ENCODE results near the gene RWDD1. TPM values are rescaled to one million over a fixed set of nuclear protein-coding genes. Genes with fewer than 3 reads are reported as not detected.

RWDD1 gene
- total and polyA plus RNA-seq, 8 donors: 8.7 to 98.1 (median 47.6) TPM

- intact Hi-C loops (cut with DNase I; ENCODE audit: low total_unique reads): no loop called here
- Histone ChIP-seq H3K4me3 (no peak overlapping the region), H3K27ac (no peak overlapping the region), H3K9me3 (no peaks in the 10 kb centered on the region), H3K27me3 (peaks cover 0 to 4% (median 0%) of the 10 kb centered on the region in 3 donors), H3K4me1 (peaks cover 0 to 18% (median 2%) of the 10 kb centered on the region in 4 donors), H3K36me3 (no peaks in the 10 kb centered on the region)
- 70 to 88% (median 85%) methylated on average over 2 of the region's 2 CpGs for WGBS, 5 donors
- TF ChIP-seq CTCF (IDR thresholded peaks at IDR 0.05) (no peak), POLR2AphosphoS5 (IDR thresholded peaks at IDR 0.05) (no peak), EP300 (IDR thresholded peaks at IDR 0.05) (no peak), POLR2A (IDR thresholded peaks at IDR 0.05) (no peak)
- no peak for DNase-seq
These were observed 11.2 kb upstream of the RWDD1 start for GRCh38 chr6:116560130-116560529.

- TF ChIP-seq POLR2AphosphoS5 (IDR thresholded peaks at IDR 0.05) (no peak), CTCF (IDR thresholded peaks at IDR 0.05) (peak in 5 of 7 experiments; percentile 68 to 95 (median 90))
- Histone ChIP-seq H3K4me3 (peak overlapping the region in 1 of 4 donors; percentile 11), H3K4me1 (peaks cover 0 to 18% (median 4%) of the 10 kb centered on the region in 4 donors), H3K27ac (no peak overlapping the region), H3K9me3 (no peaks in the 10 kb centered on the region), H3K36me3 (no peaks in the 10 kb centered on the region), H3K27me3 (peaks cover 0 to 4% (median 0%) of the 10 kb centered on the region in 3 donors)
- 44 to 54% (median 49%) methylated on average over 9 of the region's 9 CpGs for WGBS, 5 donors
- DNase-seq: peak; percentile 78 to 90
- intact Hi-C loops (cut with DNase I; ENCODE audit: low total_unique reads): no loop called here
These were observed 9.8 kb upstream of the RWDD1 start for GRCh38 chr6:116561377-116562018.

- Histone ChIP-seq H3K9me3 (no peaks in the 10 kb centered on the region), H3K27ac (no peak overlapping the region), H3K36me3 (no peaks in the 10 kb centered on the region), H3K4me3 (no peak overlapping the region), H3K4me1 (peaks cover 0 to 18% (median 4%) of the 10 kb centered on the region in 4 donors), H3K27me3 (peaks cover 0 to 4% (median 0%) of the 10 kb centered on the region in 3 donors)
- no peak for DNase-seq
- TF ChIP-seq POLR2A (IDR thresholded peaks at IDR 0.05): no peak
- 85 to 92% (median 88%) methylated on average over 4 of the region's 4 CpGs for WGBS, 5 donors
- intact Hi-C loops (cut with DNase I; ENCODE audit: low total_unique reads): no loop called here
These were observed 9.3 kb upstream of the RWDD1 start for GRCh38 chr6:116562019-116562403.

- Histone ChIP-seq H3K4me1 (peaks cover 0 to 18% (median 4%) of the 10 kb centered on the region in 4 donors), H3K27ac (no peak overlapping the region), H3K27me3 (peaks cover 0 to 4% (median 0%) of the 10 kb centered on the region in 3 donors), H3K9me3 (no peaks in the 10 kb centered on the region), H3K36me3 (no peaks in the 10 kb centered on the region), H3K4me3 (no peak overlapping the region)
- intact Hi-C loops (cut with DNase I; ENCODE audit: low total_unique reads): no loop called here
- 21 to 41% (median 32%) methylated on average over 3 of the region's 3 CpGs for WGBS, 5 donors
- no peak for TF ChIP-seq EP300 (IDR thresholded peaks at IDR 0.05)
- TF ChIP-seq POLR2AphosphoS5 (IDR thresholded peaks at IDR 0.05): no peak
- TF ChIP-seq POLR2A (IDR thresholded peaks at IDR 0.05): no peak
- no peak for TF ChIP-seq CTCF (IDR thresholded peaks at IDR 0.05)
- DNase-seq: peak in 1 of 2 donors; percentile 54
These were observed 8.7 kb upstream of the RWDD1 start for GRCh38 chr6:116562614-116563013.

- WGBS, 5 donors: 88 to 96% (median 92%) methylated on average over 9 of the region's 9 CpGs
- no peaks in the 10 kb centered on the region for H3K9me3 ChIP-seq
- H3K4me3 ChIP-seq: no peak overlapping the region
- TF ChIP-seq POLR2AphosphoS5 (IDR thresholded peaks at IDR 0.05) (no peak), EP300 (IDR thresholded peaks at IDR 0.05) (no peak), POLR2A (IDR thresholded peaks at IDR 0.05) (no peak), CTCF (IDR thresholded peaks at IDR 0.05) (no peak)
- intact Hi-C loops (cut with DNase I; ENCODE audit: low total_unique reads): no loop called here
- H3K27me3 ChIP-seq: peaks cover 0 to 4% (median 0%) of the 10 kb centered on the region in 3 donors
- H3K27ac ChIP-seq: no peak overlapping the region
- no peak for DNase-seq
- H3K36me3 ChIP-seq: no peaks in the 10 kb centered on the region
- peaks cover 0 to 14% (median 5%) of the 10 kb centered on the region in 4 donors for H3K4me1 ChIP-seq
These were observed 7.5 kb upstream of the RWDD1 start for GRCh38 chr6:116563830-116564229.

Data from stomach (tissue), 9 donors.